Adipose tissue (tissue), 3 donors: Measurements from ENCODE around the gene ZSWIM5. TPM values are rescaled to one million over a fixed set of nuclear protein-coding genes. Genes with fewer than 3 reads are reported as not detected.
"Not testable (repeated sequence)": the region's sequence is repeated elsewhere in the genome, so short reads cannot be mapped to it uniquely, and the experiment has no call there.

Experiments
- H3K27ac ChIP-seq: one replicate; pipeline ENCODE4 v1.5.1; 2013; ENCODE audit warnings: low read depth, low read length
- WGBS, 3 donors: extraction: QIAGEN DNeasy Blood & Tissue Kit; methylation state at CpG; one replicate each; pipeline ENCODE4 v1.1.7; 2013; 5-methylcytosine and 5-hydroxymethylcytosine counted together
- polyA plus RNA-seq, 3 donors: library from polyadenylated mRNA; stranded (reverse); fragments of 200-250 nt; gene quantifications; one replicate each; pipeline ENCODE4 v1.2.3, GENCODE V29; 2013
- donor health status: healthy with polysubstance abuse.
- donor health status: Bipolar disorder and iron deficiency.
- donor health status: healthy.

ZSWIM5 gene
- polyA plus RNA-seq, 3 donors: 0.45 to 1.5 (median 0.51) TPM

DNA sequence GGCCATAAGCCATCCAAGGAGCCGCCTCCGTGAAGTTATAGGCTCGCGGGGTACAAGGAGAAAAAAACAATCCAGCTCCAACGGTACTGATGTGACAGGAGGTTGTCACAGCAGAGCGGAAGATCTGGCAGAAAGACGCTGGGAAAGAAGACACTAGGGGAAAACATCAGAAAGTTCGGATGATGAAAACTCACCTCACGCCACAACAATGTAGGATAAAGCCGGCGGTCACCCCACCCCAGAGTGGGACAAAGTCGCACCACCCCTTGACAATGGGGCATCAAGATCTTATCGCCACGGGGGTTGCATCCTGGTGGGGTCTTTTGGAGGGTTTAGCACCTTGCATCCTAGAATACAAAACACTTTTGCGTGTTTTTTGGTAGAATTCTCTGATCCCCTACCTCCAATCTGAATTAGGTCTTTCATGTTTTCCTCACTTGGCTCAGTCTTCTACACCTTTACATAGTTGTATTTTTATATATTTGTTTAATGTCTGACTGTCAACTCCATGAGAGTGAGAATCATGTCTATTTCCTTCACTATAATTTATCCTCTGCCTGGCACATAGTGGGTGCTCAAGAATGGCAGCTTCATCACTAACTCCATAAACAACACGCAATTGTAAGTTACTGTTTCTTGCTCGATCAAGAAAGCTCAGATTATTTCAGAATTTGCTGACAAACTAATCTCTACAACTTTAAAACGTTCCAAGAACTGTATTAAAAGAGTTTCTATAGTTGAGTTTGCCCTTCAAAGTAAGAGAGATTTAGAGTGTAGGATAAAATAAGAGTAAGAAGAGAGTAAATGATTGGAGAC, 611 bp upstream of the ZSWIM5 start:
- no peak overlapping the region for H3K27ac ChIP-seq
- WGBS, 3 donors: 7 to 11% (median 11%) methylated on average over 18 of the region's 18 CpGs

- no peak overlapping the region for H3K27ac ChIP-seq
- 2 to 4% (median 2%) methylated on average over 40 to 43 of the region's 43 CpGs for WGBS, 3 donors
Observed at GRCh38 chr1:45205011-45205909, 1.1 kb downstream of the ZSWIM5 start.

DNA sequence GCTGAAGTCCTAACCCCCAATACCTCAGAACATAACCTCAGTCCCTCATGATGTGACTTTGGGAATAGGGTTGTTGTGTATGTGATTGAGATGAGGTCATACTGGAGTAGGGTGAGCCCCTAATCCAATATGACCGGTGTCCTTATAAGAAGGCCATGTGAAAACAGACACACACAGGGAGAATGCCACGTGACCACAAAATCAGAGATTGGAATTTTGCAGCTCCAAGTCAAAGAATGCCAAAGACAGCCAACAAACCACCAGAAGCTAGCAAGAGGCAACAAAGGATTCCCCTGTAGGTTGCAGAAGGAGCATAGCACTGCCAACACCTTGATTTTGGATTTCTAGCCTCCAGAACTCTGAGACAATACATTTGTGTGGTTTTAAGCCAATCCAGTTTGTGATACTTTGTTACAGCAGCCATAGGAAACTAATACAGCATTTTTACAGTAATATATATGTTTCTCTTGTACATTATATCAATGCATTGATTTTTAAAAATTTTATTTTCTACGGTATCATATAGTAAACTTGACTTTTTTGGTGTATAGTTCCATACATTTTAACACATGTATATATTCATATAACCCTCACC, 5.4 kb downstream of the ZSWIM5 start:
- WGBS, 3 donors: 88 to 91% (median 91%) methylated on average over 3 of the region's 3 CpGs
- H3K27ac ChIP-seq: no peak overlapping the region

- H3K27ac ChIP-seq: no peak overlapping the region
Observed at GRCh38 chr1:45200435-45200834, 6.0 kb downstream of the ZSWIM5 start.

DNA sequence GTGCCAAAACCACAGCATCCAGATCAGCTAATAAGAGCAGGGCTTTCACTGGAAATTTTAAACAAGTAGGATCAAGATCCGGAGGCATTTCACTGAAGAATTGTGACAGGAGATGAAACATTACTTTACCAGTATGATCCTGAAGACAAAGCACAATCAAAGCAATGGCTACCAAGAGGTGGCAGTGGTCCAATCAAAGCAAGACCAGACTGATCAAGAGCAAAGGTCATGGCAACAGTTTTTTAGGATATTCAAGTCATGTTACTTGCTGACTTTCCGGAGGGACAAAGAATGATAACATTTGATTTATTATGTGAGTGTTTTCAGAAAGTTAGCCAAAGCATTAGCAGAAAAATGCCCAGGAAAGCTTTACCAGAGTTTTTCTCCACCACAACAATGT, 8.2 kb downstream of the ZSWIM5 start:
- 59 to 76% (median 74%) methylated on average over 2 of the region's 2 CpGs for WGBS, 3 donors
- H3K27ac ChIP-seq: no peak overlapping the region

DNA sequence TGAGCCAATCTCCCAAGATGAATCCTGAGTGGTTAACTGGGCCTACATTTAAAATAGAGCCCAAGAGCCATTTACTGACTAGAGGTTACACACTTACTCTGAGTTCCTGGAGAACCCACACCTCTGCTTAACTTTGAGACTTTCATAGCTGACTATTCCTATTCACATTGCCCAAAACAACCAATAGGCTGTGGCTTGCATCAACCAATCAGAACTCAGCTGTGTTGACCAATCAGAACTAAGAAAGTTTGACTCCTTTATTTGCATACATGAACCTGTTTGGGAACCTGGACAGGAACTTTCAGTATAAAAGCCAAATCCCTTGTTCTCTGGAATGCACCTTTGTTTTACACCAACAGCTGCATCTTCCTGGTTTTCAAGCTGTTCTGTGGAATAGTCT, 9.5 kb downstream of the ZSWIM5 start:
- no peak overlapping the region for H3K27ac ChIP-seq

DNA sequence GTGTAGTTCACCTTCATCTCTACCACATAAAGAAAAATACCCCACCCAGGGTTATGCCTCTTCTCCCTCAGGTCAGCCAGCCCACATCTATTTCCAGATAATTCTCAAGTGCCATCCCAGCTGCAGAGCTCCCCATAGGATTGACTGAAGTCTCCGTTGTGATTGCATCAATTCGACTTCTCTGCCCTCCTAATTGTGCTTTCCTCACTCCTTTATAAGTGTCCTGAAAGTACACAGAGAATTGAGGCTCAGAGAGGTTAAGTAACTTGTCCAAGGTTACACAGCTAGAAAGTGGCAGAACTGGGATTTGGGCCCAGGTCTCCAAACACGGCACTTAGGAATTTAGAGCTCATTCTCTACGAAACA, 15.0 kb downstream of the ZSWIM5 start:
- H3K27ac ChIP-seq: no peak overlapping the region
- 83 to 84% (median 83%) methylated on average over 4 of the region's 4 CpGs for WGBS, 3 donors

- H3K27ac ChIP-seq: no peak overlapping the region
- 81 to 90% (median 82%) methylated on average over 2 of the region's 2 CpGs for WGBS, 3 donors
Observed at GRCh38 chr1:45187725-45188124, 18.7 kb downstream of the ZSWIM5 start.

- 93 to 97% (median 94%) methylated on average over 15 to 20 of the region's 21 CpGs for WGBS, 3 donors
Observed at GRCh38 chr1:45179918-45180519, 26.4 kb downstream of the ZSWIM5 start.

DNA sequence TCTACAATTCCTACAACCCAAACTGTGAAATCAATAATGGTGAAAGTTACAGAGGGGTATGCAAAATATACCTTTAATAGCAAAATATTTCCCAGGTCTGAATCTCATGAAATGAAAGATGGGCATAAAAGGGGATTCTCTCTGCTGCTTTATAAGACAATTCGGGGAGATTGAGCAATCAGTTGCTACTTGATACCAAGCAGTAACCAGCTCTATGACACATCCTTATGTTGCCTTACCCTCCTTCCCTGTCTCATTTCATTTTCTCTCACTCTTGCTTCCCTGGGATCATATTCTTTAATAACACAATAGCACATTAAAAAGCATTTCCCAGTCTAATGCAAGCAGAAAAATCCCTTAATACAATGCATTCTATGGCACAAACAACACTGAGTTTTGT, 29.0 kb downstream of the ZSWIM5 start:
- WGBS, 3 donors: 70 to 100% (median 84%) methylated on average over 1 of the region's 1 CpG
- H3K27ac ChIP-seq: no peak overlapping the region

More at GRCh38 chr1:45179918-45180519, 26.4 kb downstream of the ZSWIM5 start:
- H3K27ac ChIP-seq: not testable (repeated sequence)

DNA sequence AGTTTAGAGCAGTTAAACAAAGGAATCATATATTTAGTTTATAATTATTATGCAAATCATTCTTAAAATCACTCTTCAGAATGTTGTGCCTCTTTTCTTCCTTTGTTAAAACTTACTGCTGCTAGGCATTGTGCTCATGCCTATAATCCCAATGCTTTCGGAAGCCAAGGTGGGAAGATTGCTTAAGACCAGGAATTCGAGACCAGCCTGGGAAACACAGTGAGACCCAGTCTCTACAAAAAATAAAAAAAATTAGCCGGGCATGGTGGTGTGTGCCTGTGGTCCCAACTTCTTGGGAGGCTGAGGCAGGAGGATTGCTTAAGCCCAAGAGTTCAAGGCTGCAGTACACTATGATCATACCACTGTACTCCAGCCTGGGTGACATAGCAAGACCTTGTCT, 33.6 kb downstream of the ZSWIM5 start:
- 85 to 94% (median 88%) methylated on average over 3 of the region's 3 CpGs for WGBS, 3 donors
- H3K27ac ChIP-seq: no peak overlapping the region

GRCh38 chr1:45172005-45172404, 34.4 kb downstream of the ZSWIM5 start:
- 30 to 82% (median 69%) methylated on average over 7 of the region's 7 CpGs for WGBS, 3 donors
- H3K27ac ChIP-seq: no peak overlapping the region

- H3K27ac ChIP-seq: no peak overlapping the region
- 71 to 93% (median 90%) methylated on average over 1 of the region's 1 CpG for WGBS, 3 donors
Observed at GRCh38 chr1:45171575-45171974, 34.8 kb downstream of the ZSWIM5 start.

- WGBS, 3 donors: 95 to 97% (median 95%) methylated on average over 4 of the region's 4 CpGs
- no peak overlapping the region for H3K27ac ChIP-seq
Observed at GRCh38 chr1:45170151-45170742, 36.2 kb downstream of the ZSWIM5 start.

DNA sequence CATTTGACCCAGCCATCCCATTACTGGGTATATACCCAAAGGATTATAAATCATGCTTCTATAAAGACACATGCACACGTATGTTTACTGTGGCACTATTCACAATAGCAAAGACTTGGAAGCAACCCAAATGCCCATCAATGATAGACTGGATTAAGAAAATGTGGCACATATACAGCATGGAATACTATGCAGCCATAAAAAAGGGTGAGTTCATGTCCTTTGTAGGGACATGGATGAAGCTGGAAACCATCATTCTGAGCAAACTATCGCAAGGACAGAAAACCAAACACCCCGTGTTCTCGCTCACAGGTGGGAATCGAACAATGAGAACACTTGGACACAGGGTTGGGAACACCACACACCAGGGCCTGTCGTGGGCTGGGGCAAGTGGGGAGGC, 38.5 kb downstream of the ZSWIM5 start:
- 94 to 97% (median 95%) methylated on average over 6 of the region's 6 CpGs for WGBS, 3 donors
- H3K27ac ChIP-seq: not testable (repeated sequence)

DNA sequence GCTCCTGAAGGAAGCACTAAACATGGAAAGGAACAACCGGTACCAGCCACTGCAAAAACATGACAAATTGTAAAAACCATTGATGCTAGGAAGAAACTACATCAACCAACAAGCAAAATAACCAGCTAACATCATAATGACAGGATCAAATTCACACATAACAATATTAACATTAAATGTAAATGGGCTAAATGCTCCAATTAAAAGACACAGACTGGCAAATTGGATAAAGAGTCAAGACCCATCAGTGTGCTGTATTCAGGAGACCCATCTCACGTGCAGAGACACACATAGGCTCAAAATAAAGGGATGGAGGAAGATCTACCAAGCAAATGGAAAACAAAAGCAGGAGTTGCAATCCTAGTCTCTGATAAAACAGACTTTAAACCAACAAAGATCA, 42.1 kb downstream of the ZSWIM5 start:
- WGBS, 3 donors: 91 to 100% (median 100%) methylated on average over 1 to 2 of the region's 2 CpGs

GRCh38 chr1:45163111-45163510, 43.3 kb downstream of the ZSWIM5 start:
- not testable (repeated sequence) for H3K27ac ChIP-seq
- 90 to 98% (median 92%) methylated on average over 3 of the region's 3 CpGs for WGBS, 3 donors

More for the DNA sequence above, 42.1 kb downstream of the ZSWIM5 start:
- not testable (repeated sequence) for H3K27ac ChIP-seq
